Mesothelial cell of epicardium (in vitro differentiated cells): Measurements from ENCODE around the gene WASHC3. TPM values are rescaled to one million over a fixed set of nuclear protein-coding genes. Genes with fewer than 3 reads are reported as not detected.

Experiments
- DNase-seq, 2 experiments: peaks; one replicate each; pipeline ENCODE4 v3.0.0; 2021; ENCODE audit warnings: low spot score in 2 of 2; ENCODE audit not compliant: unreplicated experiment in 2 of 2
- H3K27ac Mint-ChIP-seq: 2 replicates; pipeline ENCODE4 v1.8.0; 2021; ENCODE audit warnings: mixed read lengths
- H3K27me3 Mint-ChIP-seq: 2 replicates; pipeline ENCODE4 v1.8.0; 2021; ENCODE audit warnings: low read depth, mixed read lengths
- H3K36me3 Mint-ChIP-seq: 2 replicates; pipeline ENCODE4 v1.8.0; 2021; ENCODE audit warnings: mixed read lengths
- H3K4me1 Mint-ChIP-seq: 2 replicates; pipeline ENCODE4 v1.8.0; 2021; ENCODE audit warnings: mixed read lengths
- H3K4me3 Mint-ChIP-seq: 2 replicates; pipeline ENCODE4 v1.8.0; 2021; ENCODE audit warnings: mild to moderate bottlenecking, moderate library complexity, mixed read lengths
- H3K9me3 Mint-ChIP-seq: 2 replicates; pipeline ENCODE4 v1.8.0; 2021; ENCODE audit warnings: mixed read lengths
- CTCF ChIP-seq: fragments of 200-600 bp; sonication (generic); IDR thresholded peaks from one replicate; pipeline ENCODE4 v1.5.0; 2021; ENCODE audit warnings: antibody characterized with exemption; ENCODE audit not compliant: unreplicated experiment
- total RNA-seq: library from RNA; stranded (reverse); gene quantifications from 3 replicates; pipeline ENCODE4 v1.2.1, GENCODE V29; 2021

Gene WASHC3
- total RNA-seq, 1 donor from 2014 or later: 28.5 TPM

GRCh38 chr12:102016472-102016871 lies 45.3 kb downstream of the WASHC3 start:
- H3K4me1 Mint-ChIP-seq: no peaks in the 10 kb centered on the region
- no peak overlapping the region for H3K27ac Mint-ChIP-seq
- no peaks in the 10 kb centered on the region for H3K27me3 Mint-ChIP-seq
- no peak overlapping the region for H3K4me3 Mint-ChIP-seq
- DNase-seq: no peak
- H3K36me3 Mint-ChIP-seq: peaks cover 14% of the 10 kb centered on the region
- TF ChIP-seq CTCF: no peak
- H3K9me3 Mint-ChIP-seq: peaks cover 4% of the 10 kb centered on the region

DNA sequence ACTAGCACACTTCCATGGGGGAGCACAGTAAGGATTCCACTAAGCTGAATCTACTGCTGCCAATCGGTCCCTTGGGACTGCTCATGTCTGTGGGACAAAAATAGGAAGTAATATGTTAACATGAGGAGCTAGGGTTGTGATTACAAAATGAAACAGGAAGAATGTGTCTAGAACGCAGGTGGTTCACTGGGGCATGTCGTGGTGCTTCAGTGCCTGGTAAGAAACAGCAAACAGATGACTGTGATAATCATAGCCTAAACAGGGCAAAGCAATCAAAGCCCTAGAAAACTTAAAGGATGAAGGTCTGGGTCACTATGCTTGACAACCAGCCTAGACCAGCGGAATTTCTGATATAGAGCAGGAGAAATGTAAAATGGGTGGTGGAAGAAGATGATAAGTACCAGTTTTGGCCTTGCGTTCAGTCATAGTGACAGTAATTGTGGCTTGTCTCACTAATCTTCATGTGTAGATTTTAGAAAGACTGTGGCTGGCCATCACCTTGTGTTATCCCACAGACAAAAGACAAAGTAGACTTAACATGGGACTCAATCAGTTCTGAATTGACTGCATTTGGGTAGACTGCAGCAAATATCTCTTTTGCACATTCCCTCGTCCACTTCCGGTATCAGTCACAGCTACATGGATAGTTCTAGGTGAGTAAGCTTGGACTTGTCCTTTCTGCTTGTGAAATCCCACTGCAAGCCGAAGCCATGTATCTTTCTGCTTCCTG lies 51.4 kb downstream of the WASHC3 start:
- H3K27me3 Mint-ChIP-seq: no peaks in the 10 kb centered on the region
- H3K9me3 Mint-ChIP-seq: no peaks in the 10 kb centered on the region
- no peak for TF ChIP-seq CTCF

DNA sequence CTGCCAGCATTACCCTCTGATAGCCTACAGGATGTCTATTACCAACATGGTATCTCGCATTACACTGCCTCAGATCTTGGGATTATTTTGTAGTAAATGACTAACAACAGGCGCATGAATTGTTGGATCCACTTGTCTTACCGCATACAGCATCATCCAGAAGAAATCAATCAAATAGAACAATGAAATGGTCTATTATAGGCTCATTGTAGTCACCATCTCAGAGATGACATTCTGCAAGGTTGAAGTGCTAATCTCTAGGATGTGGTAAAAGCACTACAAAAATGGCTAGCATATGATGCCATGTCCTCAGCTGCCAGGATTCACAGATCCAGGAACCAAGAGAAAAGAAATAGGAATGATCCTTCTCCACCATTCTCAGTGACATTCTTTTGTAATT lies 52.0 kb downstream of the WASHC3 start:
- TF ChIP-seq CTCF: no peak
- Mint-ChIP-seq H3K27me3 (no peaks in the 10 kb centered on the region), H3K4me1 (no peaks in the 10 kb centered on the region), H3K4me3 (no peak overlapping the region), H3K36me3 (peaks cover 6% of the 10 kb centered on the region), H3K27ac (no peak overlapping the region), H3K9me3 (no peaks in the 10 kb centered on the region)
- DNase-seq: no peak

More for the DNA sequence above, 51.4 kb downstream of the WASHC3 start:
- Mint-ChIP-seq H3K36me3 (peaks cover 6% of the 10 kb centered on the region), H3K27ac (no peak overlapping the region), H3K4me3 (no peak overlapping the region), H3K4me1 (no peaks in the 10 kb centered on the region)
- DNase-seq: no peak

DNA sequence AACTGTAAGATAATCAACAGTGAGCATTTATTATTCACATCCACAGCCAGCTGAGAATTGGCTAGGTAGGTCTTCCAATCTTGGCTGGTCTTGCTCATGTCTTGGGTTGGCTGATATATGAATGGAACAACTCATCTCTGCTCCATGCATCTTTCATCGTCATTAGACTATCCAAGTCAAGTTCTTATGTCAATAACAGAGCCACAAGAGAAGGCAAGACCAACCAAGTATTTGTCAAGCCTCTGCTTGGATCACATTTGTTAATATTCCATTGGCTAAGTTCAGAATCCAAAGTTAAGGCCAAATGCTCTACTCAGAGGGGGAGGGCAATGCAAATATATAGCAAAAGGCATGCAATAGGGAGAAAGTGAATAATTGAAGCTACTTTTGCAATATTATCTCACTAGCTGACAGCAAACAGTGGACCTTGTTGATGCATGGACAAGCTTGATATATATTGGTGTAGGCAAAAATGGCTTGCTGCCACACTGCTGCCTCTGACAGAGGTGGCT lies 53.1 kb downstream of the WASHC3 start:
- peaks cover 6% of the 10 kb centered on the region for H3K36me3 Mint-ChIP-seq
- no peaks in the 10 kb centered on the region for H3K4me1 Mint-ChIP-seq
- no peaks in the 10 kb centered on the region for H3K27me3 Mint-ChIP-seq
- no peak for DNase-seq
- H3K27ac Mint-ChIP-seq: no peak overlapping the region
- H3K4me3 Mint-ChIP-seq: no peak overlapping the region
- H3K9me3 Mint-ChIP-seq: no peaks in the 10 kb centered on the region
- no peak for TF ChIP-seq CTCF

DNA sequence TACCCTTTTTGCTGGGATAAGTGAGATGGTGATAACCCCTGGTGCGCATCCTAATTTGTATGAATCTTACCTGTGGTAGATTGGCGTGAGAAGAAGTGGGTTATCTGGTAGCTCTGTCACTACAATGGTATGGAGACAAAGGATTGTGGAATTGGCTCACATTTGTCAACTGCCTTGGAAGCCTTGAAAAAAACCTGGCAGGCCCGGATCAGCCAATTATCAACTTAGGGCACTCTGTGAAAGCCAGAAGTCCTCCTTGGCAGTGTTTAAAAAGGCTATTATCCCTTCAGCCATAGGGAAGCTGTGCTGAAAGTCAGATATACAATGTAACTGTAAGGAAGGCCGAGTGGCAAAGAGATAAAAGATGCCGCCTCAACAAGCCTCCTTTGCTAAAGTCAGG lies 56.5 kb downstream of the WASHC3 start:
- no peaks in the 10 kb centered on the region for H3K9me3 Mint-ChIP-seq
- peaks cover 1% of the 10 kb centered on the region for H3K36me3 Mint-ChIP-seq
- no peak overlapping the region for H3K4me3 Mint-ChIP-seq
- no peak for DNase-seq
- TF ChIP-seq CTCF: no peak
- H3K27ac Mint-ChIP-seq: no peak overlapping the region
- no peaks in the 10 kb centered on the region for H3K27me3 Mint-ChIP-seq
- no peaks in the 10 kb centered on the region for H3K4me1 Mint-ChIP-seq

GRCh38 chr12:101997102-101997501 lies 64.7 kb downstream of the WASHC3 start:
- TF ChIP-seq CTCF: no peak
- no peak for DNase-seq
- Mint-ChIP-seq H3K36me3 (no peaks in the 10 kb centered on the region), H3K27ac (no peak overlapping the region), H3K4me1 (no peaks in the 10 kb centered on the region), H3K9me3 (no peaks in the 10 kb centered on the region), H3K27me3 (no peaks in the 10 kb centered on the region), H3K4me3 (no peak overlapping the region)
